ENCODE measurements around the gene WNT9B. TPM values are rescaled to one million over a fixed set of nuclear protein-coding genes. Genes with fewer than 3 reads are reported as not detected.

The WNT9B gene
- total RNA-seq, 4 donors from 2014 or later, result 0.31 to 0.81 (median 0.45) TPM; not detected in 1

DNA sequence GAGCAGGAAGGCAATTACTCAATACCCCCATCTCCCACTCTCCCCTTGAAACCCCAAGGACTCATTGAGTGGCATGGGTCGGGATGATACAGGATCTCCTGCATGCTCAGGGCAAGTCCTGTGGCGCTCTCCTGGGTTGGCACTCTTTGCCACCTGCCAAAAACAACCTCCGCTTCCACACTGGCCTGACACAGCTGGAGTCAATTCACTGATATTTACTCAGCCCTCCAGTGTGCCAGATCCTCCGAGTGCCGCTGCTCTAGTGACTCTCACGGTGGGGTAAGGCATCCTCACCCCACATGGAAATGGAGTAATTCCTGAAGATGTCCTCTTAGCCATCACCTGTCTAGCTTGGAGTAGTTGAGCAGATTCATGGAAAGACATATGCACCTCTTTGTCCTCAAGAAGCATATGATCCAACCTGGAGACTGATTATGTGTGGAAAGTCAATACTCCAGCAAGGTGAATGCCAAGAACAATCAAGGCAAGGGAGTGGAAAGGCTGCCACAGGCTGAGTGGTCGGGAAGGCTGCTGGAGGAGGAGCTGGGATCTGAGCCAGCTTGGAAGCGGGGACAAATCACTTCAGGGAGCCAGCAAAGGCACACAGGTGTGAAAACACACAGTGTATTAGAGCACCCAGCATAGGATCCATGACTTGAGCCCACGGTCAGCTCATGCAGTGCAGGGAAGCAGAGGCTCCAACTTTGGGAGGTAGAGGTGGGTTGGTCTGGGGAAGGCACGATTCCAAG lies 59.0 kb downstream of the WNT9B start:
- Histone ChIP-seq H3K9me3 (no peaks in the 10 kb centered on the region), H3K4me3 (no peak overlapping the region), H3K27me3 (peaks cover 47% of the 10 kb centered on the region), H3K4me1 (no peaks in the 10 kb centered on the region), H3K36me3 (no peaks in the 10 kb centered on the region), H3K27ac (no peak overlapping the region)
- no peak for ATAC-seq
- TF ChIP-seq POLR2AphosphoS5 (IDR thresholded peaks at IDR 0.05), result no peak
- no peak for TF ChIP-seq EP300 (IDR thresholded peaks at IDR 0.05)
- no peak for TF ChIP-seq CTCF (IDR thresholded peaks at IDR 0.05)
- TF ChIP-seq POLR2A (IDR thresholded peaks at IDR 0.05), result no peak
- 56 to 78% methylated on average over 3 to 8 of the region's 10 CpGs for WGBS, 2 donors (ENCODE audit: low coverage in 1 of 2)

DNA sequence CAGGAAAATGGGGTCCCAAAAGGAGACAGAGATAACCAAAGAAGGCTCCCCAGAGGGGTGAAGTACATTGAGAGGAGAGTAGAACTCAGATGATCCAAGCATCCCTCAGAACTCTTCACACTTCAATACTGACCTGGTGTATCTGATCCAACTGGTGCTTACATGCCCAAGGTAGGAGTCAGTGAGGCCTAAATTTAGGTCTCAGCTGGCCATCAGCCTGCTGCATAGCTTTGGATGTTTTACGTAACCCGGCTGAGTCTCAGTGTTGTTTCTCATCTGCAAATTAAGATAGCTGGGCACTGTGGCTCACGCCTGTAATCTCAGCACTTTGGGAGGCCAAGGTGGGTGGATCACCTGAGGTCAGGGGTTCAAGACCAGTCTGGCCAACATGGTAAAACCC lies 59.9 kb downstream of the WNT9B start:
- H3K27ac ChIP-seq, result no peak overlapping the region
- no peaks in the 10 kb centered on the region for H3K4me1 ChIP-seq
- H3K9me3 ChIP-seq, result no peaks in the 10 kb centered on the region
- ATAC-seq, result no peak
- no peak overlapping the region for H3K4me3 ChIP-seq
- WGBS, 2 donors (ENCODE audit: low coverage in 1 of 2), result 81% methylated on average over 2 of the region's 3 CpGs; no CpG with 5 or more reads in 1 of the 2 donors
- no peaks in the 10 kb centered on the region for H3K36me3 ChIP-seq
- H3K27me3 ChIP-seq, result peaks cover 47% of the 10 kb centered on the region
- TF ChIP-seq POLR2A (IDR thresholded peaks at IDR 0.05) (no peak), POLR2AphosphoS5 (IDR thresholded peaks at IDR 0.05) (no peak), EP300 (IDR thresholded peaks at IDR 0.05) (no peak), CTCF (IDR thresholded peaks at IDR 0.05) (no peak)

GRCh38 chr17:46915596-46915995 lies 64.2 kb downstream of the WNT9B start:
- TF ChIP-seq EP300 (IDR thresholded peaks at IDR 0.05) (no peak), POLR2A (IDR thresholded peaks at IDR 0.05) (no peak), CTCF (IDR thresholded peaks at IDR 0.05) (no peak), POLR2AphosphoS5 (IDR thresholded peaks at IDR 0.05) (no peak)
- Histone ChIP-seq H3K36me3 (no peaks in the 10 kb centered on the region), H3K9me3 (no peaks in the 10 kb centered on the region), H3K27ac (no peak overlapping the region), H3K4me1 (no peaks in the 10 kb centered on the region), H3K4me3 (no peak overlapping the region), H3K27me3 (peaks cover 17% of the 10 kb centered on the region)
- no peak for ATAC-seq
- WGBS, 2 donors (ENCODE audit: low coverage in 1 of 2), result 0% methylated on average over 1 of the region's 1 CpG; no CpG with 5 or more reads in 1 of the 2 donors

DNA sequence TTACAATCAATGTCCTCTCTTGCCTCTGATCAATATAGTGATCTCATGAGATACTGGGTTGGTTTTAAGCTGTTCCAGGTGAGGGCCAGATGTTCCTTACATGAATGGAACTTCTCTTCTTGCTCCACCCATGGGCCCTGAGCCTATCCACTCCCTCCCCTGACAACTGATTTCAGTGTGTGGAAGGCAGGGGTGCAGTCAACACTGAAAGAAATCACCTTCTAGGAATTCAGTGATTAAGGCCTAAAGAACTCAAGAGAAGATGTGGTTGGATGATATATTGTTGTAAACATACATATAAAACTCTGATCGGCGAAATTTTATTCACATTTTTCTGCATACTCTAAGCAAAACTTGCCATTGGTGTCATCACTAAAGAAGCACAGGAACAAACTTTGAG lies 64.8 kb downstream of the WNT9B start:
- Histone ChIP-seq H3K27me3 (peaks cover 14% of the 10 kb centered on the region), H3K27ac (no peak overlapping the region), H3K9me3 (no peaks in the 10 kb centered on the region), H3K4me1 (no peaks in the 10 kb centered on the region), H3K4me3 (no peak overlapping the region), H3K36me3 (no peaks in the 10 kb centered on the region)
- no peak for ATAC-seq
- WGBS, 2 donors (ENCODE audit: low coverage in 1 of 2), result 75 to 95% methylated on average over 2 of the region's 2 CpGs
- TF ChIP-seq CTCF (IDR thresholded peaks at IDR 0.05), result no peak
- TF ChIP-seq POLR2A (IDR thresholded peaks at IDR 0.05), result no peak
- TF ChIP-seq EP300 (IDR thresholded peaks at IDR 0.05), result no peak
- no peak for TF ChIP-seq POLR2AphosphoS5 (IDR thresholded peaks at IDR 0.05)

GRCh38 chr17:46916623-46917022 lies 65.2 kb downstream of the WNT9B start:
- TF ChIP-seq EP300 (IDR thresholded peaks at IDR 0.05) (no peak), POLR2AphosphoS5 (IDR thresholded peaks at IDR 0.05) (no peak), POLR2A (IDR thresholded peaks at IDR 0.05) (no peak), CTCF (IDR thresholded peaks at IDR 0.05) (no peak)
- no peak for ATAC-seq
- Histone ChIP-seq H3K4me1 (no peaks in the 10 kb centered on the region), H3K27me3 (peaks cover 14% of the 10 kb centered on the region), H3K36me3 (no peaks in the 10 kb centered on the region), H3K27ac (no peak overlapping the region), H3K4me3 (no peak overlapping the region), H3K9me3 (no peaks in the 10 kb centered on the region)
- 81 to 88% methylated on average over 1 to 3 of the region's 3 CpGs for WGBS, 2 donors (ENCODE audit: low coverage in 1 of 2)

Data from gastroesophageal sphincter (tissue), 4 donors.